WTC11 (cell line): Measurements from ENCODE around the gene UFL1. TPM values are rescaled to one million over a fixed set of nuclear protein-coding genes. Genes with fewer than 3 reads are reported as not detected.
A peak's percentile ranks its signal among the peaks of the same experiment; 100 is the strongest.

Experiments
- ATAC-seq: fragments of 200-7000 bp; cut with Tn5 transposase; 2 replicates; pipeline ENCODE4 v1.10.0; 2021; ENCODE audit warnings: mild to moderate bottlenecking, moderate library complexity
- CTCF ChIA-PET: fragments of 300-600 bp; sonication (Branson Sonifier 250); formaldehyde crosslinking; loops from one replicate; lab custom pipeline; 2021; ENCODE audit warnings: antibody characterized with exemption; lab: Charles Lee
- POLR2A ChIA-PET: fragments of 350-600 bp; sonication (Branson Sonifier 250); formaldehyde crosslinking; loops from one replicate; lab custom pipeline; 2021; ENCODE audit warnings: antibody characterized with exemption; lab: Charles Lee
- DNase-seq: peaks from one replicate; pipeline ENCODE4 v3.0.0; 2021; ENCODE audit warnings: low spot score
- H3K27ac Mint-ChIP-seq: 2 replicates; pipeline ENCODE4 v1.8.0; 2021; ENCODE audit warnings: mixed read lengths
- H3K27me3 Mint-ChIP-seq: 2 replicates; pipeline ENCODE4 v1.8.0; 2021; ENCODE audit warnings: low read depth, mild to moderate bottlenecking, moderate library complexity, mixed read lengths
- H3K36me3 Mint-ChIP-seq: 2 replicates; pipeline ENCODE4 v1.8.0; 2021; ENCODE audit warnings: mixed read lengths
- H3K4me1 Mint-ChIP-seq: 2 replicates; pipeline ENCODE4 v1.8.0; 2022; ENCODE audit warnings: mixed read lengths
- H3K4me3 Mint-ChIP-seq: 2 replicates; pipeline ENCODE4 v1.8.0; 2021; ENCODE audit warnings: mild to moderate bottlenecking, moderate library complexity, mixed read lengths
- H3K9me3 Mint-ChIP-seq: 2 replicates; pipeline ENCODE4 v1.8.0; 2021; ENCODE audit warnings: mixed read lengths
- ARID4B ChIP-seq: sonication (generic); formaldehyde crosslinking; IDR thresholded peaks from 2 replicates; pipeline ENCODE4 v1.8.0; 2023; ENCODE audit warnings: missing genetic modification reagents, mild to moderate bottlenecking, borderline replicate concordance
- ATF3 ChIP-seq: sonication (generic); formaldehyde crosslinking; conservative IDR thresholded peaks from 2 replicates; pipeline ENCODE4 v1.8.1; 2022; ENCODE audit warnings: mild to moderate bottlenecking, missing genetic modification reagents
- CDX4 ChIP-seq: fragments of 250-450 bp; sonication (Bioruptor Pico); IDR thresholded peaks from 2 replicates; pipeline ENCODE4 v1.9.0; 2021; ENCODE audit warnings: moderate library complexity, mild to moderate bottlenecking, inconsistent platforms, borderline replicate concordance
- E2F4 ChIP-seq: sonication (generic); formaldehyde crosslinking; IDR thresholded peaks from 2 replicates; pipeline ENCODE4 v1.8.1; 2022; ENCODE audit warnings: low read depth, mild to moderate bottlenecking, moderate library complexity, missing genetic modification reagents, borderline replicate concordance
- E2F5 ChIP-seq: sonication (generic); formaldehyde crosslinking; IDR thresholded peaks from 2 replicates; pipeline ENCODE4 v1.8.1; 2022; ENCODE audit warnings: mild to moderate bottlenecking, moderate library complexity, missing genetic modification reagents
- IRF2 ChIP-seq: sonication (generic); formaldehyde crosslinking; IDR thresholded peaks from 2 replicates; pipeline ENCODE4 v1.8.0; 2022; ENCODE audit warnings: low read depth, missing genetic modification reagents, borderline replicate concordance
- MYBL2 ChIP-seq: sonication (generic); formaldehyde crosslinking; IDR thresholded peaks from 2 replicates; pipeline ENCODE4 v1.8.1; 2023; ENCODE audit warnings: mild to moderate bottlenecking, moderate library complexity, missing genetic modification reagents
- NR2C2 ChIP-seq: sonication (generic); formaldehyde crosslinking; IDR thresholded peaks from 2 replicates; pipeline ENCODE4 v1.8.0; 2022; ENCODE audit warnings: mild to moderate bottlenecking, missing genetic modification reagents
- PRDM15 ChIP-seq: sonication (generic); formaldehyde crosslinking; IDR thresholded peaks from 2 replicates; pipeline ENCODE4 v1.8.0; 2022; ENCODE audit warnings: missing genetic modification reagents
- RELA ChIP-seq: sonication (generic); formaldehyde crosslinking; IDR thresholded peaks from 2 replicates; pipeline ENCODE4 v1.8.1; 2022; ENCODE audit warnings: missing genetic modification reagents, mild to moderate bottlenecking, borderline replicate concordance
- RORB ChIP-seq: fragments of 250-450 bp; sonication (Bioruptor Pico); IDR thresholded peaks from 2 replicates; pipeline ENCODE4 v1.9.0; 2021; ENCODE audit warnings: mild to moderate bottlenecking
- SMAD3 ChIP-seq: sonication (generic); formaldehyde crosslinking; IDR thresholded peaks from 2 replicates; pipeline ENCODE4 v1.8.0; 2022; ENCODE audit warnings: missing genetic modification reagents, mild to moderate bottlenecking, borderline replicate concordance
- USF1 ChIP-seq: sonication (generic); formaldehyde crosslinking; IDR thresholded peaks from 2 replicates; pipeline ENCODE4 v1.8.0; 2022; ENCODE audit warnings: mild to moderate bottlenecking, missing genetic modification reagents
- ZBTB21 ChIP-seq: sonication (generic); formaldehyde crosslinking; IDR thresholded peaks from 2 replicates; pipeline ENCODE4 v1.8.1; 2023; ENCODE audit warnings: mild to moderate bottlenecking, missing genetic modification reagents, borderline replicate concordance
- ZNF121 ChIP-seq: sonication (generic); formaldehyde crosslinking; IDR thresholded peaks from 2 replicates; pipeline ENCODE4 v1.8.0; 2023; ENCODE audit warnings: missing genetic modification reagents
- ZNF263 ChIP-seq: sonication (generic); formaldehyde crosslinking; IDR thresholded peaks from 2 replicates; pipeline ENCODE4 v1.8.1; 2022; ENCODE audit warnings: low read depth, mild to moderate bottlenecking, moderate library complexity, missing genetic modification reagents
- ZNF512 ChIP-seq: sonication (generic); formaldehyde crosslinking; IDR thresholded peaks from 2 replicates; pipeline ENCODE4 v1.8.1; 2022; ENCODE audit warnings: missing genetic modification reagents, borderline replicate concordance
- total RNA-seq: library from RNA; stranded (reverse); gene quantifications from 3 replicates; pipeline ENCODE4 v1.2.3, GENCODE V29; 2021

The UFL1 gene
- total RNA-seq, 1 experiment from 2014 or later, result 15.3 TPM

- TF ChIP-seq ZNF121 (CRISPR knock-in tag), result no peak
- no peak for TF ChIP-seq RORB (CRISPR knock-in tag)
- TF ChIP-seq, all 79 proteins: peak for 0
- H3K27ac Mint-ChIP-seq, result no peak overlapping the region
- H3K9me3 Mint-ChIP-seq, result peaks cover 43% of the 10 kb centered on the region
- H3K4me1 Mint-ChIP-seq, result no peaks in the 10 kb centered on the region
- H3K36me3 Mint-ChIP-seq, result peaks cover 19% of the 10 kb centered on the region
- ATAC-seq (peak; percentile 89), DNase-seq (peak; percentile 18)
- POLR2A ChIA-PET, result no interaction called here
- CTCF ChIA-PET, result interaction anchor here (0.9 to 1.3 kb wide), 2 partner anchors 42 to 217 kb away, joined by 3 read pairs; no protein-coding TSS in a partner anchor
- peaks cover 7% of the 10 kb centered on the region for H3K27me3 Mint-ChIP-seq
- H3K4me3 Mint-ChIP-seq, result no peak overlapping the region
Observed at GRCh38 chr6:96499781-96500180, 21.8 kb upstream of the UFL1 start.

GRCh38 chr6:96502915-96503314 is 18.7 kb upstream of the UFL1 start:
- ChIA-PET POLR2A (no interaction called here), CTCF (no interaction called here)
- ATAC-seq (no peak), DNase-seq (no peak)
- H3K27me3 Mint-ChIP-seq, result peaks cover 4% of the 10 kb centered on the region; the same call in 1 of the 2 replicates
- no peaks in the 10 kb centered on the region for H3K4me1 Mint-ChIP-seq
- H3K4me3 Mint-ChIP-seq, result no peak overlapping the region
- no peak overlapping the region for H3K27ac Mint-ChIP-seq
- H3K36me3 Mint-ChIP-seq, result peaks cover 19% of the 10 kb centered on the region
- TF ChIP-seq ATF3 (CRISPR knock-in tag) (no peak), ZNF263 (CRISPR knock-in tag) (no peak), E2F4 (no peak), ZNF512 (CRISPR knock-in tag) (no peak), ARID4B (CRISPR knock-in tag) (no peak), PRDM15 (CRISPR knock-in tag) (no peak), ZBTB21 (no peak), NR2C2 (CRISPR knock-in tag) (no peak), IRF2 (CRISPR knock-in tag) (no peak), RELA (CRISPR knock-in tag) (no peak), RORB (CRISPR knock-in tag) (no peak), CDX4 (no peak), E2F5 (CRISPR knock-in tag) (no peak), SMAD3 (CRISPR knock-in tag) (no peak), USF1 (CRISPR knock-in tag) (no peak), MYBL2 (no peak)
- peaks cover 35% of the 10 kb centered on the region for H3K9me3 Mint-ChIP-seq
